CD4-positive, alpha-beta T cell treated with Interferon alpha-2 for 1 hour (primary cell): ENCODE data around the gene RYR2.

Experiments used
- DNase-seq, 2 donors: peaks; one replicate each; pipeline ENCODE4 v3.0.0-alpha.2; 2020 to 2022

RYR2 gene

GRCh38 chr1:237478082-237478481, 436.1 kb downstream of the RYR2 start:
- no peak for DNase-seq

- DNase-seq, result no peak
These were observed 436.9 kb downstream of the RYR2 start for GRCh38 chr1:237478842-237479241.

GRCh38 chr1:237482777-237483176, 440.8 kb downstream of the RYR2 start:
- no peak for DNase-seq

GRCh38 chr1:237492359-237492758, 450.4 kb downstream of the RYR2 start:
- DNase-seq, result no peak

GRCh38 chr1:237500566-237500965, 458.6 kb downstream of the RYR2 start:
- no peak for DNase-seq

GRCh38 chr1:237503292-237503691, 461.3 kb downstream of the RYR2 start:
- DNase-seq, result no peak

GRCh38 chr1:237507005-237507404, 465.0 kb downstream of the RYR2 start:
- DNase-seq, result peak in 1 of 2 donors; percentile 25

GRCh38 chr1:237509748-237510147, 467.8 kb downstream of the RYR2 start:
- no peak for DNase-seq

- DNase-seq, result no peak
These were observed 483.1 kb downstream of the RYR2 start for GRCh38 chr1:237525102-237525501.

- no peak for DNase-seq
These were observed 485.8 kb downstream of the RYR2 start for GRCh38 chr1:237527761-237528160.

GRCh38 chr1:237528545-237528944, 486.6 kb downstream of the RYR2 start:
- DNase-seq, result no peak

- DNase-seq, result no peak
These were observed 497.1 kb downstream of the RYR2 start for GRCh38 chr1:237539055-237539454.

GRCh38 chr1:237542525-237543418, 500.8 kb downstream of the RYR2 start:
- DNase-seq, result no peak

GRCh38 chr1:237553078-237553477, 511.1 kb downstream of the RYR2 start:
- DNase-seq, result no peak

GRCh38 chr1:237556911-237557310, 514.9 kb downstream of the RYR2 start:
- no peak for DNase-seq

GRCh38 chr1:237562242-237562823, 520.3 kb downstream of the RYR2 start:
- peak in 1 of 2 donors; percentile 63 for DNase-seq

GRCh38 chr1:237565236-237565635, 523.3 kb downstream of the RYR2 start:
- DNase-seq, result no peak

GRCh38 chr1:237566581-237566980, 524.6 kb downstream of the RYR2 start:
- DNase-seq, result no peak

- DNase-seq, result no peak
These were observed 527.0 kb downstream of the RYR2 start for GRCh38 chr1:237568955-237569354.

GRCh38 chr1:237570530-237570929, 528.5 kb downstream of the RYR2 start:
- no peak for DNase-seq

- no peak for DNase-seq
These were observed 532.6 kb downstream of the RYR2 start for GRCh38 chr1:237574536-237574935.

- DNase-seq, result no peak
These were observed 536.6 kb downstream of the RYR2 start for GRCh38 chr1:237578540-237578939.

GRCh38 chr1:237580726-237581125, 538.7 kb downstream of the RYR2 start:
- no peak for DNase-seq

GRCh38 chr1:237583270-237583669, 541.3 kb downstream of the RYR2 start:
- DNase-seq, result no peak
